ENCODE measurements around the gene UMAD1.
"Not testable (repeated sequence)": the region's sequence is repeated elsewhere in the genome, so short reads cannot be mapped to it uniquely, and the experiment has no call there.

UMAD1 gene

GRCh38 chr7:7820409-7820808 is 179.9 kb downstream of the UMAD1 start:
- Histone ChIP-seq H3K56ac (ENCODE audit: low read length) (no peak overlapping the region), H2AK5ac (ENCODE audit: low read length) (no peak overlapping the region), H2BK5ac (ENCODE audit: low read length) (no peak overlapping the region), H3K79me1 (ENCODE audit: low read length) (no peaks in the 10 kb centered on the region), H3K4me2 (ENCODE audit: low read length) (no peak overlapping the region), H3K36me3 (ENCODE audit: control insufficient read depth, insufficient read depth, low read length) (no peaks in the 10 kb centered on the region), H3K79me2 (ENCODE audit: control insufficient read depth, insufficient read depth, low read length) (no peaks in the 10 kb centered on the region), H3K27ac (ENCODE audit: low read depth, low read length) (no peak overlapping the region), H3K9ac (ENCODE audit: low read length) (no peak overlapping the region), H4K5ac (ENCODE audit: low read length) (no peak overlapping the region), H3K18ac (ENCODE audit: low read length) (no peak overlapping the region), H3K23ac (ENCODE audit: low read length) (no peak overlapping the region), H3K4me1 (ENCODE audit: control insufficient read depth, low read depth, low read length) (no peaks in the 10 kb centered on the region), H4K8ac (ENCODE audit: low read depth, low read length) (no peak overlapping the region), H3K4me3 (ENCODE audit: low read length) (no peak overlapping the region), H2BK15ac (replicated peaks; ENCODE audit: low read depth) (no peak overlapping the region), H3K4ac (ENCODE audit: low read depth, low read length) (no peak overlapping the region), H3K27me3 (ENCODE audit: insufficient read depth, low read length, poor library complexity) (no peaks in the 10 kb centered on the region), H2BK120ac (ENCODE audit: low read depth, low read length) (no peak overlapping the region)
- WGBS (ENCODE audit: extremely low coverage, insufficient coverage, low lambda C conversion rate): no CpG with 5 or more reads among the region's 1 CpG
- no peak for DNase-seq

GRCh38 chr7:7820939-7821338 is 180.4 kb downstream of the UMAD1 start:
- Histone ChIP-seq H3K18ac (ENCODE audit: low read length) (no peak overlapping the region), H2BK5ac (ENCODE audit: low read length) (no peak overlapping the region), H3K4ac (ENCODE audit: low read depth, low read length) (no peak overlapping the region), H3K27me3 (ENCODE audit: insufficient read depth, low read length, poor library complexity) (no peaks in the 10 kb centered on the region), H3K4me3 (ENCODE audit: low read length) (no peak overlapping the region), H3K56ac (ENCODE audit: low read length) (no peak overlapping the region), H3K9ac (ENCODE audit: low read length) (no peak overlapping the region), H3K4me1 (ENCODE audit: control insufficient read depth, low read depth, low read length) (no peaks in the 10 kb centered on the region), H4K8ac (ENCODE audit: low read depth, low read length) (no peak overlapping the region), H3K79me1 (ENCODE audit: low read length) (no peaks in the 10 kb centered on the region), H3K36me3 (ENCODE audit: control insufficient read depth, insufficient read depth, low read length) (no peaks in the 10 kb centered on the region), H2AK5ac (ENCODE audit: low read length) (no peak overlapping the region), H2BK15ac (replicated peaks; ENCODE audit: low read depth) (no peak overlapping the region), H4K5ac (ENCODE audit: low read length) (no peak overlapping the region), H3K79me2 (ENCODE audit: control insufficient read depth, insufficient read depth, low read length) (no peaks in the 10 kb centered on the region), H3K27ac (ENCODE audit: low read depth, low read length) (no peak overlapping the region), H2BK120ac (ENCODE audit: low read depth, low read length) (no peak overlapping the region), H3K4me2 (ENCODE audit: low read length) (no peak overlapping the region), H3K23ac (ENCODE audit: low read length) (no peak overlapping the region)
- no CpG with 5 or more reads among the region's 3 CpGs for WGBS (ENCODE audit: extremely low coverage, insufficient coverage, low lambda C conversion rate)
- peak; percentile 26 for DNase-seq

GRCh38 chr7:7821517-7821916 is 181.0 kb downstream of the UMAD1 start:
- no peak overlapping the region for H3K18ac ChIP-seq (ENCODE audit: low read length)
- H3K79me1 ChIP-seq (ENCODE audit: low read length): no peaks in the 10 kb centered on the region
- no peak overlapping the region for H4K5ac ChIP-seq (ENCODE audit: low read length)
- H2BK120ac ChIP-seq (ENCODE audit: low read depth, low read length): no peak overlapping the region
- no peaks in the 10 kb centered on the region for H3K27me3 ChIP-seq (ENCODE audit: insufficient read depth, low read length, poor library complexity)
- H3K9ac ChIP-seq (ENCODE audit: low read length): no peak overlapping the region
- no peak overlapping the region for H3K4ac ChIP-seq (ENCODE audit: low read depth, low read length)
- no peak overlapping the region for H4K8ac ChIP-seq (ENCODE audit: low read depth, low read length)
- H3K4me3 ChIP-seq (ENCODE audit: low read length): no peak overlapping the region
- no peak overlapping the region for H2BK15ac ChIP-seq (replicated peaks; ENCODE audit: low read depth)
- no peak overlapping the region for H3K23ac ChIP-seq (ENCODE audit: low read length)
- no peak overlapping the region for H3K4me2 ChIP-seq (ENCODE audit: low read length)
- no peaks in the 10 kb centered on the region for H3K79me2 ChIP-seq (ENCODE audit: control insufficient read depth, insufficient read depth, low read length)
- DNase-seq: no peak
- H2BK5ac ChIP-seq (ENCODE audit: low read length): no peak overlapping the region
- H3K27ac ChIP-seq (ENCODE audit: low read depth, low read length): no peak overlapping the region
- no peak overlapping the region for H2AK5ac ChIP-seq (ENCODE audit: low read length)
- no peak overlapping the region for H3K56ac ChIP-seq (ENCODE audit: low read length)
- H3K36me3 ChIP-seq (ENCODE audit: control insufficient read depth, insufficient read depth, low read length): no peaks in the 10 kb centered on the region
- H3K4me1 ChIP-seq (ENCODE audit: control insufficient read depth, low read depth, low read length): no peaks in the 10 kb centered on the region
- no CpG with 5 or more reads among the region's 3 CpGs for WGBS (ENCODE audit: extremely low coverage, insufficient coverage, low lambda C conversion rate)

GRCh38 chr7:7825294-7825693 is 184.7 kb downstream of the UMAD1 start:
- H3K27ac ChIP-seq (ENCODE audit: low read depth, low read length); H3K79me2 ChIP-seq (ENCODE audit: control insufficient read depth, insufficient read depth, low read length); H3K4me3 ChIP-seq (ENCODE audit: low read length); H3K4me1 ChIP-seq (ENCODE audit: control insufficient read depth, low read depth, low read length); H3K4ac ChIP-seq (ENCODE audit: low read depth, low read length); H2AK5ac ChIP-seq (ENCODE audit: low read length); H3K56ac ChIP-seq (ENCODE audit: low read length); H2BK120ac ChIP-seq (ENCODE audit: low read depth, low read length); DNase-seq; H2BK15ac ChIP-seq (replicated peaks; ENCODE audit: low read depth); H3K36me3 ChIP-seq (ENCODE audit: control insufficient read depth, insufficient read depth, low read length); H3K79me1 ChIP-seq (ENCODE audit: low read length); H3K9ac ChIP-seq (ENCODE audit: low read length); H4K8ac ChIP-seq (ENCODE audit: low read depth, low read length); H3K4me2 ChIP-seq (ENCODE audit: low read length); H4K5ac ChIP-seq (ENCODE audit: low read length); H3K23ac ChIP-seq (ENCODE audit: low read length); H2BK5ac ChIP-seq (ENCODE audit: low read length); H3K18ac ChIP-seq (ENCODE audit: low read length); H3K27me3 ChIP-seq (ENCODE audit: insufficient read depth, low read length, poor library complexity): not testable (repeated sequence)

- no peak overlapping the region for H3K9ac ChIP-seq (ENCODE audit: low read length)
- H3K23ac ChIP-seq (ENCODE audit: low read length): no peak overlapping the region
- H4K5ac ChIP-seq (ENCODE audit: low read length): no peak overlapping the region
- no peak overlapping the region for H3K18ac ChIP-seq (ENCODE audit: low read length)
- no peak overlapping the region for H2BK5ac ChIP-seq (ENCODE audit: low read length)
- no peaks in the 10 kb centered on the region for H3K79me2 ChIP-seq (ENCODE audit: control insufficient read depth, insufficient read depth, low read length)
- no peaks in the 10 kb centered on the region for H3K79me1 ChIP-seq (ENCODE audit: low read length)
- H3K56ac ChIP-seq (ENCODE audit: low read length): no peak overlapping the region
- no peak overlapping the region for H2BK15ac ChIP-seq (replicated peaks; ENCODE audit: low read depth)
- H4K8ac ChIP-seq (ENCODE audit: low read depth, low read length): no peak overlapping the region
- H2AK5ac ChIP-seq (ENCODE audit: low read length): no peak overlapping the region
- no peak overlapping the region for H3K4me2 ChIP-seq (ENCODE audit: low read length)
- no peak overlapping the region for H3K4ac ChIP-seq (ENCODE audit: low read depth, low read length)
- H3K27me3 ChIP-seq (ENCODE audit: insufficient read depth, low read length, poor library complexity): no peaks in the 10 kb centered on the region
- no peak overlapping the region for H3K27ac ChIP-seq (ENCODE audit: low read depth, low read length)
- WGBS (ENCODE audit: extremely low coverage, insufficient coverage, low lambda C conversion rate): no CpG with 5 or more reads among the region's 2 CpGs
- DNase-seq: peak; percentile 38
- peaks cover 4% of the 10 kb centered on the region for H3K4me1 ChIP-seq (ENCODE audit: control insufficient read depth, low read depth, low read length)
- no peak overlapping the region for H3K4me3 ChIP-seq (ENCODE audit: low read length)
- no peak overlapping the region for H2BK120ac ChIP-seq (ENCODE audit: low read depth, low read length)
- H3K36me3 ChIP-seq (ENCODE audit: control insufficient read depth, insufficient read depth, low read length): no peaks in the 10 kb centered on the region
Observed at GRCh38 chr7:7829667-7830066, 189.1 kb downstream of the UMAD1 start.

GRCh38 chr7:7830122-7830878 is 189.7 kb downstream of the UMAD1 start:
- Histone ChIP-seq H3K4me3 (ENCODE audit: low read length) (no peak overlapping the region), H3K9ac (ENCODE audit: low read length) (no peak overlapping the region), H3K79me1 (ENCODE audit: low read length) (no peaks in the 10 kb centered on the region), H3K4me2 (ENCODE audit: low read length) (no peak overlapping the region), H2BK15ac (replicated peaks; ENCODE audit: low read depth) (no peak overlapping the region), H2BK5ac (ENCODE audit: low read length) (no peak overlapping the region), H3K4ac (ENCODE audit: low read depth, low read length) (peak overlapping the region; percentile 79), H4K5ac (ENCODE audit: low read length) (no peak overlapping the region), H3K79me2 (ENCODE audit: control insufficient read depth, insufficient read depth, low read length) (no peaks in the 10 kb centered on the region), H3K27me3 (ENCODE audit: insufficient read depth, low read length, poor library complexity) (no peaks in the 10 kb centered on the region), H3K23ac (ENCODE audit: low read length) (no peak overlapping the region), H3K27ac (ENCODE audit: low read depth, low read length) (no peak overlapping the region), H2AK5ac (ENCODE audit: low read length) (no peak overlapping the region), H3K4me1 (ENCODE audit: control insufficient read depth, low read depth, low read length) (peaks cover 5% of the 10 kb centered on the region), H3K18ac (ENCODE audit: low read length) (no peak overlapping the region), H2BK120ac (ENCODE audit: low read depth, low read length) (no peak overlapping the region), H4K8ac (ENCODE audit: low read depth, low read length) (no peak overlapping the region), H3K56ac (ENCODE audit: low read length) (no peak overlapping the region), H3K36me3 (ENCODE audit: control insufficient read depth, insufficient read depth, low read length) (no peaks in the 10 kb centered on the region)
- DNase-seq: peak; percentile 19
- no CpG with 5 or more reads among the region's 7 CpGs for WGBS (ENCODE audit: extremely low coverage, insufficient coverage, low lambda C conversion rate)
